ENCODE data around the gene EPS8L1. TPM values are rescaled to one million over a fixed set of nuclear protein-coding genes. Genes with fewer than 3 reads are reported as not detected.
A peak's percentile ranks its signal among the peaks of the same experiment; 100 is the strongest.

The EPS8L1 gene
- total RNA-seq, 1 donor = 0.63 TPM

DNA sequence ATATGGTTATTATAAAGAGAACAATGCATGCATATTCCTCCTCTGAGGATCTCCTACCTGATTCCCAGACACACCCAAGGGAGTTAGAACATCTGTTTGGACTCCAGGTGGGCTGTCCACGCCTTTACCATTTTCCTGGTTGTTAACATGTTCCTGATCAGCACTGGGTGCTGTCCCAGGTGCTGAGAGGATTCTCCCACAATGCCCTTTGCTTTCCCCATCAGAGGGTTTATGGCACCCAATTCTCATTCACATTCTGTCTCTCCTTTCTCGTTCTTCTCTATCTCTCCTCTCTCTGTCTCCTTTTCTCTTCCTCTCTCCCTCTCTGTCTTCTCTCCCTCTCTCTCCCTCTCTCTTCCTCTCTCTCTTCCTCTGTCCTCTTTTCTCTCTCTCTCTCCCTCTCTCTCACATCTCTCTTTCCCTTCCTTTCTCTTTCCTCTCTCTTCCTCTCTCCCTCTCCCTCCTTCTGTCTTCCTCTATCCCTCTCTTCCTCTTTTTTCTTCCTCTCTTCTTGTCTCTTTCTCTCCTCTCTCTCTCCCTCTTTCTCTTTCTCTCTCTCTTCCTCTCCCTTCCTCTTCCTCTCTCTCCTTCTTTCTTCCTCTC lies 9.5 kb upstream of the EPS8L1 start:
- TF ChIP-seq, protein P1, sequence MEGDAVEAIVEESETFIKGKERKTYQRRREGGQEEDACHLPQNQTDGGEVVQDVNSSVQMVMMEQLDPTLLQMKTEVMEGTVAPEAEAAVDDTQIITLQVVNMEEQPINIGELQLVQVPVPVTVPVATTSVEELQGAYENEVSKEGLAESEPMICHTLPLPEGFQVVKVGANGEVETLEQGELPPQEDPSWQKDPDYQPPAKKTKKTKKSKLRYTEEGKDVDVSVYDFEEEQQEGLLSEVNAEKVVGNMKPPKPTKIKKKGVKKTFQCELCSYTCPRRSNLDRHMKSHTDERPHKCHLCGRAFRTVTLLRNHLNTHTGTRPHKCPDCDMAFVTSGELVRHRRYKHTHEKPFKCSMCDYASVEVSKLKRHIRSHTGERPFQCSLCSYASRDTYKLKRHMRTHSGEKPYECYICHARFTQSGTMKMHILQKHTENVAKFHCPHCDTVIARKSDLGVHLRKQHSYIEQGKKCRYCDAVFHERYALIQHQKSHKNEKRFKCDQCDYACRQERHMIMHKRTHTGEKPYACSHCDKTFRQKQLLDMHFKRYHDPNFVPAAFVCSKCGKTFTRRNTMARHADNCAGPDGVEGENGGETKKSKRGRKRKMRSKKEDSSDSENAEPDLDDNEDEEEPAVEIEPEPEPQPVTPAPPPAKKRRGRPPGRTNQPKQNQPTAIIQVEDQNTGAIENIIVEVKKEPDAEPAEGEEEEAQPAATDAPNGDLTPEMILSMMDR (IDR thresholded peaks at IDR 0.05; ENCODE audit: insufficient read depth, low read length) = no peak
- DNase-seq (ENCODE audit: low read depth) = no peak

DNA sequence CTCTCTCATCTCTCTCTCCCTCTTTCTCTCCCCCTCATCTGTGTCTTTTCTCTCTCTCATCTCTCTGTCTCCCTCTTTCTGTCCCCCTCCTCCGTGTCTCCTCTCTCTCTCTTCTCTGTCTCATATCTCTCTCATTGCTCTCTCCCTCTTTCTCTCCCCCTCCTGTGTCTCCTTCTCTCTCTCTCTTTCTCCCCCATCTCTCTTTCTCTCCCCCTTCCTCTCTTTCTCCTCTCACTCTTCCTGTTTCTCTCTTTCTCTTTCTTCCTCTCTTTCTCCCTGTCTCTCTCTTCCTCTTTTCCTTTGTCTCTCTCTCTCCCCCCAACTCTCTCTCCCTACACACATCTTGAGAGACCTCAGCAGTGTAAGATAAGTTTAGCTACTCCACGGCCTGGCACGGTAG lies 7.8 kb upstream of the EPS8L1 start:
- TF ChIP-seq, protein P1 (IDR thresholded peaks at IDR 0.05; ENCODE audit: insufficient read depth, low read length) = no peak
- no peak for DNase-seq (ENCODE audit: low read depth)
- H3K4me3 ChIP-seq (ENCODE audit: low read depth, low read length) = no peak overlapping the region

More for the DNA sequence above, 9.5 kb upstream of the EPS8L1 start:
- H3K4me3 ChIP-seq (ENCODE audit: low read depth, low read length) = no peak overlapping the region

DNA sequence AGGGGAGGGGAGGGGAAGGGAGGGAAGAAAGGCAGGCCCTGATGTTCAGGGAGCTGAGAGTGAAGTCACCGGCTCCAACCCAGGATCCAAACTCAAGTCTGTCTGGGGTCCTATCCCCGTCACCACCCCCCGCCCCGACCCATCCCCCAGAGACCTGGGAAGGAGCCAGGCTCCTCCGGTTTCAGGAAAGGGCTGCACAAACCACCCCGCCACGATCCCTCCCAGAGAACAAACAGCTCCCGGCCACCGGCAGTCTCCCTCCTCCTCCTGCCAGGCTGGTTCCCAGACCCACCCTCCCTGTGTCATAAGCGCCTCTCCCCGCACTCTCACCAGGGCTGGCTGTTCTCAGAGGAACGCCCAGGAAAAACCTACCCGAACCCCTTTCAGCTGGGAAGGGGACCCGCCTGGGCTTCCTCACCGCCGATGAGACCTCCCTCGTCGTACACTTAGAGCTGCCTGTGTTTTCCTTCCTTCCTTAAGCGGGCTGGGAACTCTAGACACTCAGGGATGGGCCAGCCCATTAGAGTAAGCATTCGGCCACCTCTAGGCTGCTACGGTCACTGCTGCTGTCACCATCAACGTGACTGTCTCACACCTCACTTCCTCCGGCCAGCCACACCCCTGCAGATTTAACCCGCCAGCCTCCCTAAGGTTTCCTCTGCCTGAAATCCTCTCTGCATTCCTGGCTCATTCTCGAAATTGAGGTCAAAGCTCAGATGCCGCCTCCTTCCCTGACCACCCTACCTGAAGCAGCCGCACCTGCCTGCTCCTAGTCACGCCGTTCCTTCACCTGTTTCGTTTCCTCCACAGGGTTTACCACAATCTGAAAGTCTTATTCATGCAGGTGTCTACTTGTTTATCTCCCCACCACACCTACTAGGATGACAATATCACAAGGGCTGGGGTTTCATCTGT lies 6.5 kb upstream of the EPS8L1 start:
- TF ChIP-seq, protein P1 (IDR thresholded peaks at IDR 0.05; ENCODE audit: insufficient read depth, low read length) = no peak
- peak; percentile 28 for DNase-seq (ENCODE audit: low read depth)
- peak overlapping the region; percentile 28 for H3K4me3 ChIP-seq (ENCODE audit: low read depth, low read length)

DNA sequence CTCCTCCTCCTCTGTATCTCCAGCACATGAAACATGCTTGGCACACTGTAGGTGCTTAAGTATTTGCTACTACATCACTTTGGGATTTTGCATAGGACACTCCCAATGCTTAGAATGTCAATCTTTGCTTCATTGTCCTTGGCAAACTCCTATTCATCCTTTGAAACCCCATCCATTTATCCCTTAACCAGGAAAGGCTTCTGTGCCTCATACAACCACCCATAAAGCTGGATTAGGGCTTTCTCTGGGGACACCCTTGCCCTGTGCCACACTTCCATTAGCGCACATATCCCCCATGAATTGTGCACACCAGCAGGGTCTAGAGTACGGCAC lies 5.8 kb upstream of the EPS8L1 start:
- no peak overlapping the region for H3K4me3 ChIP-seq (ENCODE audit: low read depth, low read length)
- no peak for DNase-seq (ENCODE audit: low read depth)
- TF ChIP-seq, protein P1 (IDR thresholded peaks at IDR 0.05; ENCODE audit: insufficient read depth, low read length) = no peak

DNA sequence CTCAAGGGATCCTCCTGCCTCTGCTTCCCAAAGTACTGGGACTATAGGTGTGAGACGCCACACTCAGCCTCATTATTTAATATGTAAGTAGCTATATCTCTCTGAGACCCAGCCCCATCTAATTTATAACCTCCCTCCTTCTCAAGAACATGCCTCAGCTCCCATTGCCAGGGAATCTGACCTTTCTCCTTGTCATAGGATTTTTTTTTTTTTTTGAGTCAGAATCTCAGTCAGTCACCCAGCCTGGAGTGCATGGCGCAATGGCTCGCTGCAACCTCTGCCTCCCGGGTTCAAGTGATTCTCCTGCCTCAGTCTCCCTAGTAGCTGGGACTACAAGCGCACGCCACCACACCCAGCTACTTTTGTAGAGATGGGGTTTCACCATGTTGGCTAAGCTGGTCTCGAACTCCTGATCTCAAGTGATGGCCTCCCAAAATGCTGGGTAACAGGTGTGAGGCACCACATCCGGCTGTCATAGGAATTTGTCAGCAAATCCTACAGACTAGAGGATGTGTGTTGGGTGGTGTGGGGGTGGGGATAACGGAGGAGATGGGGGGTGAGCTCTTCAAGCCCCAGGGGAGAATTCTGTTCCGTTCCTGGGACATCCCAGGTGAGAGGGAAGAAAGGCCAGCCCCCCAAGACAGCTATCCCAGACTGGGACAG lies 5.1 kb upstream of the EPS8L1 start:
- DNase-seq (ENCODE audit: low read depth) = no peak
- TF ChIP-seq, protein P1 (IDR thresholded peaks at IDR 0.05; ENCODE audit: insufficient read depth, low read length) = no peak
- H3K4me3 ChIP-seq (ENCODE audit: low read depth, low read length) = no peak overlapping the region

DNA sequence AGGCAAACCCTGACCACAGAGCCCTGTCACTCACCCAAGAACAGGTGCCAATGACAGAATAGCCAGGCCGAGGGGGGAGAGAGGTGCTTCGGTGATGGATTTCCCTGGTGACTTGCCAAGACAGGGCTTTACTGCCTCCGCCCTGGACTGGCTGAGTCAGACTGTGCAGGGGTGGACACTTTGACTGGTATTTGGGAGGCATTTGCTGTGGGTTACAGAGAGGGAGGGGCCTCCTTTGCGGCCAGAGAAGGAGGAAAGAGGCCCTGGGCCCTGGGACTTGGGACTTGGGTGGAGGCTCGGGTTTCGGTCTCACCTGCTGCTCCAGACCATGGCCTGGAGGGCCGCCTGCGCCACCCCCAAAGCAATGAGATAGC lies 4.6 kb upstream of the EPS8L1 start:
- TF ChIP-seq, protein P1 (IDR thresholded peaks at IDR 0.05; ENCODE audit: insufficient read depth, low read length) = no peak

More for the DNA sequence above, 4.6 kb upstream of the EPS8L1 start:
- DNase-seq (ENCODE audit: low read depth) = peak; percentile 64
- no peak overlapping the region for H3K4me3 ChIP-seq (ENCODE audit: low read depth, low read length)

All from fibroblast of the aortic adventitia (primary cell).